ENCODE measurements around the gene BANK1. TPM values are rescaled to one million over a fixed set of nuclear protein-coding genes. Genes with fewer than 3 reads are reported as not detected.

BANK1 gene
- total and polyA plus RNA-seq, 2 of the 8 experiments (the other 6 are each of a cell fraction or from before 2014, with no cell fraction given): 0.59 to 0.93 TPM

DNA sequence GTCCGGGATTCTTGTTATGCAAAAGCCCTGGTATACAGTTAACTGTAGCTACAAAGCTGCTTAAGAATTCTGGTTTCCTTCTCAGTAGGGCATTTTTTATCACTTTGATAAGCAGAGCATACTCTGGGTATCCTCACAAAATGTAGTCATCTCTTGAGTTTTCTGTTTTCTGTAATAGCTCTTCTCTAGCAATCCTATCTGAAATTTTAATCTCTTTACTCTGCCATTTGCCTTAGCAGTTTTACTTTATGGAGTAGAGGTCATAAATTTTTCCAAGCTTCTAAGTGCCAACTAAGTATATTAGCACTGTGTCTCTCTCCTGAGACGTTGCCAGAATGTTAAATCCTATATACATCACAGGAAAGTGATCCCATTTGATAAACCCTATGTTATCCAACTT, 28.0 kb upstream of the BANK1 start:
- no peak overlapping the region for H2BK20ac ChIP-seq (ENCODE audit: low read length)

More for the DNA sequence above, 28.0 kb upstream of the BANK1 start:
- Histone ChIP-seq H3K79me1 (ENCODE audit: low read depth, low read length) (no peaks in the 10 kb centered on the region), H2AFZ (ENCODE audit: low read length) (no peak overlapping the region), H3K9me3 (ENCODE audit: insufficient read depth in 2 of 2, low read depth in 1 of 2, low read length in 1 of 2) (no peaks in the 10 kb centered on the region), H3K56ac (replicated peaks; ENCODE audit: insufficient read length, low read depth, low read length) (no peak overlapping the region), H2BK5ac (ENCODE audit: low read depth, low read length) (no peak overlapping the region), H3K36me3 (ENCODE audit: control insufficient read depth in 2 of 4, insufficient read depth in 4 of 4, low read length in 3 of 4) (no peaks in the 10 kb centered on the region), H3K27me3 (replicated peaks in 1 of 4; ENCODE audit: control insufficient read depth in 3 of 4, extremely low read depth in 1 of 4, insufficient read depth in 3 of 4, low read length in 3 of 4) (no peaks in the 10 kb centered on the region), H3K23me2 (ENCODE audit: low read depth, low read length) (no peaks in the 10 kb centered on the region), H4K91ac (replicated peaks; ENCODE audit: insufficient read length, low read length) (no peak overlapping the region), H2BK120ac (replicated peaks; ENCODE audit: low read depth, low read length) (no peak overlapping the region), H4K20me1 (replicated peaks in 1 of 2; ENCODE audit: control insufficient read depth in 1 of 2, insufficient read depth in 2 of 2, low read length in 2 of 2) (no peaks in the 10 kb centered on the region), H3K4me1 (replicated peaks in 1 of 4; ENCODE audit: control insufficient read depth in 3 of 4, insufficient read depth in 4 of 4, low read length in 3 of 4) (peaks cover 0 to 4% (median 0%) of the 10 kb centered on the region in 4 experiments; a peak in 1 of 7 replicates), H3K4ac (replicated peaks; ENCODE audit: insufficient read length, low read depth, low read length) (no peak overlapping the region), H4K8ac (ENCODE audit: extremely low read depth, insufficient read depth, low read length) (no peak overlapping the region), H3K27ac (ENCODE audit: low read depth, low read length) (no peak overlapping the region), H3K4me2 (ENCODE audit: insufficient read depth in 1 of 2, low read depth in 2 of 2, low read length in 2 of 2) (no peak overlapping the region), H3K14ac (ENCODE audit: insufficient read length) (no peak overlapping the region), H2BK15ac (ENCODE audit: low read length) (no peak overlapping the region), H3K9ac (replicated peaks in 1 of 4; ENCODE audit: extremely low read depth in 1 of 4, low read depth in 3 of 4, low read length in 3 of 4) (no peak overlapping the region), H2AK5ac (ENCODE audit: low read depth, low read length) (no peak overlapping the region), H4K5ac (ENCODE audit: insufficient read length, low read depth, low read length) (no peak overlapping the region), H3K79me2 (ENCODE audit: control insufficient read depth in 1 of 2, insufficient read depth in 2 of 2, low read length in 2 of 2) (no peaks in the 10 kb centered on the region), H3K4me3 (ENCODE audit: extremely low read depth in 1 of 4, insufficient read depth in 2 of 4, low read depth in 3 of 4, low read length in 4 of 4) (no peak overlapping the region), H3K18ac (ENCODE audit: extremely low read depth, low read length) (no peak overlapping the region), H2BK12ac (ENCODE audit: low read depth, low read length) (no peak overlapping the region), H3K23ac (ENCODE audit: insufficient read length) (no peak overlapping the region)
- TF ChIP-seq EP300 (IDR thresholded peaks at IDR 0.05; ENCODE audit: borderline replicate concordance in 1 of 2, low read depth in 2 of 2, low read length in 2 of 2) (no peak), TAF7 (optimal IDR thresholded peaks at IDR 0.05; ENCODE audit: borderline replicate concordance, low read depth, low read length) (no peak), FOSL1 (IDR thresholded peaks at IDR 0.05; ENCODE audit: insufficient read depth, low read depth, low read length) (no peak), SAP30 (IDR thresholded peaks at IDR 0.05; ENCODE audit: insufficient read depth, insufficient replicate concordance, low read length) (no peak), CEBPB (IDR thresholded peaks at IDR 0.05; ENCODE audit: low read depth, low read length) (no peak), SP4 (IDR thresholded peaks at IDR 0.05; ENCODE audit: low read length) (no peak)
- TF ChIP-seq, protein P1, sequence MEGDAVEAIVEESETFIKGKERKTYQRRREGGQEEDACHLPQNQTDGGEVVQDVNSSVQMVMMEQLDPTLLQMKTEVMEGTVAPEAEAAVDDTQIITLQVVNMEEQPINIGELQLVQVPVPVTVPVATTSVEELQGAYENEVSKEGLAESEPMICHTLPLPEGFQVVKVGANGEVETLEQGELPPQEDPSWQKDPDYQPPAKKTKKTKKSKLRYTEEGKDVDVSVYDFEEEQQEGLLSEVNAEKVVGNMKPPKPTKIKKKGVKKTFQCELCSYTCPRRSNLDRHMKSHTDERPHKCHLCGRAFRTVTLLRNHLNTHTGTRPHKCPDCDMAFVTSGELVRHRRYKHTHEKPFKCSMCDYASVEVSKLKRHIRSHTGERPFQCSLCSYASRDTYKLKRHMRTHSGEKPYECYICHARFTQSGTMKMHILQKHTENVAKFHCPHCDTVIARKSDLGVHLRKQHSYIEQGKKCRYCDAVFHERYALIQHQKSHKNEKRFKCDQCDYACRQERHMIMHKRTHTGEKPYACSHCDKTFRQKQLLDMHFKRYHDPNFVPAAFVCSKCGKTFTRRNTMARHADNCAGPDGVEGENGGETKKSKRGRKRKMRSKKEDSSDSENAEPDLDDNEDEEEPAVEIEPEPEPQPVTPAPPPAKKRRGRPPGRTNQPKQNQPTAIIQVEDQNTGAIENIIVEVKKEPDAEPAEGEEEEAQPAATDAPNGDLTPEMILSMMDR (IDR thresholded peaks at IDR 0.05; ENCODE audit: control extremely low read depth in 1 of 3, insufficient read depth in 1 of 3, low read depth in 1 of 3, low read length in 3 of 3): no peak
- TF ChIP-seq, protein P2, sequence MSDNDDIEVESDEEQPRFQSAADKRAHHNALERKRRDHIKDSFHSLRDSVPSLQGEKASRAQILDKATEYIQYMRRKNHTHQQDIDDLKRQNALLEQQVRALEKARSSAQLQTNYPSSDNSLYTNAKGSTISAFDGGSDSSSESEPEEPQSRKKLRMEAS (IDR thresholded peaks at IDR 0.05): no peak
- ChIA-PET CTCF (ENCODE audit: partially characterized antibody) (no interaction called here), POLR2A (ENCODE audit: partially characterized antibody) (no interaction called here)
- DNase-seq (ENCODE audit: low read depth in 1 of 2, low spot score in 2 of 2): no peak
- 90% methylated on average over 2 of the region's 2 CpGs; no CpG with 5 or more reads in 1 of the 2 experiments for WGBS, 2 experiments (ENCODE audit: extremely low coverage in 1 of 2, insufficient coverage in 1 of 2, insufficient read length in 1 of 2, insufficient replicate concordance in 2 of 2, low coverage in 1 of 2, low lambda C conversion rate in 2 of 2, missing lambda C conversion rate in 1 of 2)
- no peak for FAIRE-seq
